ENCODE measurements around the gene MOB3A.

- no peak for TF ChIP-seq POLR2AphosphoS5 (IDR thresholded peaks at IDR 0.05)
- TF ChIP-seq CTCF (IDR thresholded peaks at IDR 0.05): no peak
- TF ChIP-seq POLR2A (IDR thresholded peaks at IDR 0.05): no peak
- TF ChIP-seq EP300 (IDR thresholded peaks at IDR 0.05; ENCODE audit: low read depth): no peak
Measured at GRCh38 chr19:2116507-2116906, 20.4 kb upstream of the MOB3A start.

Data from transverse colon (tissue), 4 donors.